RWPE1 (cell line): ENCODE data around the gene PCBP3.

Experiments
- CTCF ChIA-PET: fragments of 350-600 bp; sonication (Branson Sonifier 250); formaldehyde crosslinking; extraction: SDS; loops from one replicate; lab custom pipeline; 2021; lab: Yijun Ruan, JAX
- POLR2A ChIA-PET: fragments of 400-600 bp; formaldehyde crosslinking; extraction: SDS; loops from one replicate; lab custom pipeline; 2020; ENCODE audit warnings: antibody characterized with exemption; ENCODE audit not compliant: low non-redundant PET; lab: Yijun Ruan, JAX
- DNase-seq: peaks from one replicate; pipeline ENCODE4 v3.0.0; 2012; ENCODE audit warnings: low spot score
- H3K27ac ChIP-seq: fragments of 450-650 bp; 2 replicates; pipeline ENCODE4 v1.5.1; 2017
- TF ChIP-seq, protein P1 (sequence below): fragments of 450-650 bp; conservative IDR thresholded peaks from 2 replicates; pipeline ENCODE4 v1.5.1; 2017; ENCODE audit warnings: low read depth, mild to moderate bottlenecking

Gene PCBP3

DNA sequence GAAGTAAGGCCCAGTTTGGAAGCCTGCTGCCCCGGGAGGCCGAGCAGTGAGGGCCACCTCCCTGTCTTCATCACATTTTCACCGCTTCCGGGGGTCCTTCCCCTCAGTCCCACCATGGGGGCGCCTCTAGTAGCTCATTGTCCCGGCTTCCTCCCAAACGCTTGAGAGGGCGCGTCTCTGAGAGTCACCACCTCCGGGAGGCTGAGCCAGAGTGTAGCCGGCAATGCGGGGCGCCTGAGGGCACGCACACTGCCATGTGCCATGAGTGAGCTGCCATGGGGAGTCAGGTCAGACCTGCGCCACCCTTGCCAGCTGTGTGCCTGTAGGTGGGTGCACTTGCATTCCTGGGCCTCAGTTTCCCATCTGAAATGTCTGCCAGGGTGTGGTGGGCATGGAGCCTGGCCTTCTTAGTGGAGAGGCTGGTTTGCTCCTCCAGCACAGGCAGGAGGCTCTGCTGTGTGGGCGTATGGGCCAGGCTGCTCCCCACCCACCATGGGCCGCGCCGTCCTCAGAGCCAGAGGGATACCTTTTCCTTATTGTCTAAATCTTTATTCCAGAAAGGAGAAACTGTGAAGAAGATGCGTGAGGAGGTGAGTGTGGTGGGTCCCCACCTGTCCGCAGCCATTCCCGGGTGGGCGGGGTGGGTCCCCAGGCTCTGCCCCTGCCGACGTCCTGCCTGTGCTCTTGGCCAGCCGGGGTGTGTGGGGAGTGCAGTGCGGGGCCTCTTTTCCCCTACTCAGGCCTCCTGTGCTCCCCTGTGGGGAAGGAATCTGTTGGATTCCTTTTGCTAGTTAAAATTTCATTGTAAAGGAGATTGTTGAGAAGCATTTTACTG, 256.7 kb downstream of the PCBP3 start:
- ChIA-PET POLR2A (no interaction called here), CTCF (no interaction called here)
- H3K27ac ChIP-seq = no peak overlapping the region
- TF ChIP-seq, protein P1, sequence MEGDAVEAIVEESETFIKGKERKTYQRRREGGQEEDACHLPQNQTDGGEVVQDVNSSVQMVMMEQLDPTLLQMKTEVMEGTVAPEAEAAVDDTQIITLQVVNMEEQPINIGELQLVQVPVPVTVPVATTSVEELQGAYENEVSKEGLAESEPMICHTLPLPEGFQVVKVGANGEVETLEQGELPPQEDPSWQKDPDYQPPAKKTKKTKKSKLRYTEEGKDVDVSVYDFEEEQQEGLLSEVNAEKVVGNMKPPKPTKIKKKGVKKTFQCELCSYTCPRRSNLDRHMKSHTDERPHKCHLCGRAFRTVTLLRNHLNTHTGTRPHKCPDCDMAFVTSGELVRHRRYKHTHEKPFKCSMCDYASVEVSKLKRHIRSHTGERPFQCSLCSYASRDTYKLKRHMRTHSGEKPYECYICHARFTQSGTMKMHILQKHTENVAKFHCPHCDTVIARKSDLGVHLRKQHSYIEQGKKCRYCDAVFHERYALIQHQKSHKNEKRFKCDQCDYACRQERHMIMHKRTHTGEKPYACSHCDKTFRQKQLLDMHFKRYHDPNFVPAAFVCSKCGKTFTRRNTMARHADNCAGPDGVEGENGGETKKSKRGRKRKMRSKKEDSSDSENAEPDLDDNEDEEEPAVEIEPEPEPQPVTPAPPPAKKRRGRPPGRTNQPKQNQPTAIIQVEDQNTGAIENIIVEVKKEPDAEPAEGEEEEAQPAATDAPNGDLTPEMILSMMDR = no peak
- no peak for DNase-seq

DNA sequence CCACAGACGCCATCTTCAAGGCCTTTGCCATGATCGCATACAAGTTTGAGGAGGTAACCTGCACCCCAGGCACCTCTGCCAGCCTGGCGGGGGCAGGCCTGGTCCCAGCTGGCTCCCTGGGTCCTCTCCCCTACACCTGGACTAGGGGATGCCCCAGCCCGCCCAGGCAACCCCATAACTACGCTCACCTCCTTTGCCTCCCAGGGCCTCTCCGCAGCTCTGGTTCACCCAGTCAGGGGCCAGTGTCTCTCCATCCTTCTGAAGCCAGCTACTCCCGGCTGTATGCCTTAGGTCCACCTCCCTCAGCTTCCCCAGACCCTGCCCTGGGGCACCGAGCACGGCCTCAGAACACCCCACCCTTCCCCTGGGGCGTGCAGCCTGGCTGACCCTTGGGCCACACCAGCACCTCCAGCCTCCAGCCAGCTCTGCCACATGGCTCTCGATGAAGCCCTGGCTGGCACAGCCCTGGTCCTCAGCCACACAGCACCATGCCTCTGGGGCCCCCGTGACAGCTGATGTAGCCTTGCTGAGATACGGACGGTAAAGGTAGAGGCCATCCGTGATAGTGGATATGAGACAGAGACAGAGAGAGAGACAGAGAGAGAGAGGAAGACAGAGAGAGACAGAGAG, 257.7 kb downstream of the PCBP3 start:
- H3K27ac ChIP-seq = no peak overlapping the region
- no peak for DNase-seq
- CTCF ChIA-PET = no interaction called here
- TF ChIP-seq, protein P1 = no peak
- POLR2A ChIA-PET = no interaction called here

DNA sequence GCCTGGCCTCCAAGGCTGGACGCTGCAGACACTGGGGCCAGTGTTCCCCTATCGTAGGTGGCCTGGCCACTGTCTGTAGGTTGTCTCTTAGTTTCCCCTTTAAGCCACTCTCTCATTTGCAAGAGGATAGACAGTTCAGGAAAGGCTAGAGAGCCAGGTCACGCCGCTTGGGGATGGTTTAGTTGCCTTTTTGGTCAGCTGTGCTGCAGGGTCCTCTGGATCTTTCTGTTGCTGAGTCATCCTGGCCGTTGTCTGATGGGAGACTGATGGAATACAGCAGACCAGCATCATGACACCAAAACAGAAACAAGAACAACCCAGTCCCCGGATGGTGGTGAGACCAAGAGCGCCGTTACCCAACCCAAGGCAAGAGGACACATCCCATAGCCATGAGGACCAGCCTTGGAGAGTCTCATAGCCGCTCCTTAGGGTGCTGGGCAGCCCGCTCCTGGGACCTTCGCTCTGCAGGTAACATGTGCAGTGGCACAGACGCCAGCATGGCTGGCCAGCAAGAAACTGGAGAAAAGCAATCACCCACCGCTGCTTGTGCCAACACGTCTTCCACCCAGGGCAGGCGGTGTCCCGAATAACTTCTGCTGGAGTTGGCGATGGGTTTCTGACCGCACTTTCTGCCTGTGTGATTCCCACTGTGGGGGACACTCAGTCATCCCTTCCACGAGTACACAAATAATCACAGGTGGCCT, 258.9 kb downstream of the PCBP3 start:
- ChIA-PET CTCF (interaction anchor here (0.5 kb wide), 1 partner anchor 125 kb away, joined by 4 read pairs; no protein-coding TSS in a partner anchor), POLR2A (no interaction called here)
- no peak for DNase-seq
- no peak overlapping the region for H3K27ac ChIP-seq
- TF ChIP-seq, protein P1 = no peak

DNA sequence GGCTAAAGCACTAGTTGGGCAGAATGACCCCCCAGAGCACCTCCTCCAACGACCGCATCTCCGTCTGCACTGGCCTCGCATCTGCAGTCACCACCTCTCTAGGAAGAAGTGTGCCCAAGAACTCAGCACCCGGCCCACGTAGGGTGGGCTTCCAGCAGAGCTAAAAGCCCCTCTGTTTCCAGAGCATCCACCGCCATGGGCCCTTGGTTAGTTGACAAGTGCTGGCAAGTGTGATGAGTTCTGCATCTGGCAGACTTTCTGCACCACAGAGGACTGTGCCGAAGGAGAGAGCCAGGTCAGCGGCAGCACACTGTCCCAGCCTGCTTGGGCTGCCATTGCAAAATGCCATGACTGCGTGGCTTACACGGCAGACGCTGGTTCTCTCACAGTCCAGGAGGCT, 261.7 kb downstream of the PCBP3 start:
- H3K27ac ChIP-seq = no peak overlapping the region
- TF ChIP-seq, protein P1 = no peak
- DNase-seq = no peak
- POLR2A ChIA-PET = no interaction called here
- CTCF ChIA-PET = no interaction called here

DNA sequence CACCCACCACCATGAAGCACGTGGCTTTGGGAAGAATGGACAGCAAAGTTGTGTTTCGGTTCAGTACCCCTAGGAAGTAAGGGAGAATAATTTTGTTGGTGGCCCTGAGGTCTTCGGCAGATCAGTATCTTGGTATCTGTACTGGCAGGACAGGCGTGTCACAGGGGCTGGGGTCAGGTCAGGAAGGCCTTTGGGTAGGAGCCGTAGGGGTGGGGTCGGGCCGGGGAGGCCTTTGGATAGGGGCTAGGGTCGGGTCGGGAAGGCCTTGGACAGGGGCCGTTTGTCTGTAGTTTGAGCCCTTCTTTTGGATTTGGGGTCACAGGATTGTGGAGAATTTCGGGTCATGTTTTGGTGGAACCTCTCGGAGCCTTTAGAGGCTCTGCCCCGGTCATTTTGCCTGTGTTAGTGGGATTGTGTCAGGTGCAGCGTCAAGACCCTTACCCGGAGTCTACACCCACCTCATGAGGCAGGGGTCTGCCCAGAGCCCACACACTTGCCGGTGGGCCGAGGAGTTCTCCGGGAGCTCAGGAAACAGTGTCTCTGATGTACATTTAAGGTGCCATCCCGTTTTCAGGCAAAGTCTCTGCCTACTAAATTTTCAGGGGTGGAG, 262.8 kb downstream of the PCBP3 start:
- no peak overlapping the region for H3K27ac ChIP-seq
- TF ChIP-seq, protein P1 = no peak
- DNase-seq = no peak
- CTCF ChIA-PET = no interaction called here
- POLR2A ChIA-PET = no interaction called here

DNA sequence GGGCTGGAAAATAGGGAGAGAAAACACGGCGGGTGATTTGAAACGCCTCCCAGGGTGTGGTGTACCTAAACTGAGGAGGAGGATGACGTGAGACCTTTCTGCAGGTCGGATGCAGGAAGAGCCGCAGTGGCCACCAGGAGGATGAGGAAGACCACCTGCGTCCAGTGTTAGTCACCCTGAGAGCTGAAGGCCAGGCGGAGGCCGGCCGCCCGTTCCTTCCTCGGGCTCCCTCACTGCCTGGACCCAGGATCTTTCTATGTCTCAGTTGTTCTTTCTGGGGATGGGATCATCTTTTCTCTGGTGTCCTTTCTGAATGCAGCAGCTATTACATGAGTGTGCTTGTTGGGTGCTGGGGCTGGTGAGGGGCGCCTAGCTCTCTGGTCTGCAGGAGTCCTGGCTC, 263.3 kb downstream of the PCBP3 start:
- no peak for DNase-seq
- POLR2A ChIA-PET = no interaction called here
- TF ChIP-seq, protein P1 = no peak
- H3K27ac ChIP-seq = no peak overlapping the region
- CTCF ChIA-PET = no interaction called here
